ENCODE measurements around the gene MAP7.

- TF ChIP-seq, protein P1, sequence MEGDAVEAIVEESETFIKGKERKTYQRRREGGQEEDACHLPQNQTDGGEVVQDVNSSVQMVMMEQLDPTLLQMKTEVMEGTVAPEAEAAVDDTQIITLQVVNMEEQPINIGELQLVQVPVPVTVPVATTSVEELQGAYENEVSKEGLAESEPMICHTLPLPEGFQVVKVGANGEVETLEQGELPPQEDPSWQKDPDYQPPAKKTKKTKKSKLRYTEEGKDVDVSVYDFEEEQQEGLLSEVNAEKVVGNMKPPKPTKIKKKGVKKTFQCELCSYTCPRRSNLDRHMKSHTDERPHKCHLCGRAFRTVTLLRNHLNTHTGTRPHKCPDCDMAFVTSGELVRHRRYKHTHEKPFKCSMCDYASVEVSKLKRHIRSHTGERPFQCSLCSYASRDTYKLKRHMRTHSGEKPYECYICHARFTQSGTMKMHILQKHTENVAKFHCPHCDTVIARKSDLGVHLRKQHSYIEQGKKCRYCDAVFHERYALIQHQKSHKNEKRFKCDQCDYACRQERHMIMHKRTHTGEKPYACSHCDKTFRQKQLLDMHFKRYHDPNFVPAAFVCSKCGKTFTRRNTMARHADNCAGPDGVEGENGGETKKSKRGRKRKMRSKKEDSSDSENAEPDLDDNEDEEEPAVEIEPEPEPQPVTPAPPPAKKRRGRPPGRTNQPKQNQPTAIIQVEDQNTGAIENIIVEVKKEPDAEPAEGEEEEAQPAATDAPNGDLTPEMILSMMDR (IDR thresholded peaks at IDR 0.05): no peak
- TF ChIP-seq POLR2A (IDR thresholded peaks at IDR 0.05): no peak
Measured at GRCh38 chr6:136437246-136437645, 113.0 kb downstream of the MAP7 start.

Measured in esophagus squamous epithelium (tissue), 4 donors.